GM12878 (cell line): ENCODE measurements around the gene BLTP3B. TPM values are rescaled to one million over a fixed set of nuclear protein-coding genes. Genes with fewer than 3 reads are reported as not detected.

ENCODE experiments used
- ATAC-seq: fragments of 200-7000 bp; cut with Tn5 transposase; 3 replicates; pipeline ENCODE4 v1.9.1; 2020; ENCODE audit warnings: mild to moderate bottlenecking, moderate library complexity
- BruUV-seq: library from RNA; stranded (reverse); fragments of 400-500 nt; replicated peaks from 2 replicates; lab custom pipeline; 2021; lab: Mats Ljungman, UMichigan
- CTCF ChIA-PET: fragments of 300-600 bp; sonication (Branson Sonifier 250); formaldehyde crosslinking; extraction: SDS; loops from one replicate; lab custom pipeline; 2021; ENCODE audit warnings: inconsistent platforms; lab: Yijun Ruan, JAX
- POLR2A ChIA-PET: fragments of 350-600 bp; formaldehyde crosslinking; extraction: SDS; loops from one replicate; lab custom pipeline; 2021; ENCODE audit warnings: inconsistent platforms; lab: Charles Lee
- RAD21 ChIA-PET: fragments of 300-600 bp; sonication (Branson Sonifier 250); formaldehyde crosslinking; loops from one replicate; lab custom pipeline; 2023; ENCODE audit warnings: antibody characterized with exemption; ENCODE audit not compliant: unreplicated experiment; lab: Charles Lee
- SMC1A ChIA-PET: fragments of 300-600 bp; sonication (Branson Sonifier 250); formaldehyde crosslinking; loops from one replicate; lab custom pipeline; 2023; ENCODE audit not compliant: unreplicated experiment, uncharacterized antibody; lab: Charles Lee
- DNase-seq: peaks from one replicate; pipeline ENCODE4 v3.0.0-alpha.2; 2011; ENCODE audit warnings: low read depth, low spot score
- FAIRE-seq: peaks from 3 replicates; lab custom pipeline; 2011; peaks lifted over from hg19 to GRCh38; lab: Jason Lieb, UNC
- H2AFZ ChIP-seq: 2 replicates; pipeline ENCODE4 v1.6.0; 2011; ENCODE audit warnings: low read depth, low read length, control low read depth; ENCODE audit not compliant: control insufficient read depth
- H3K27ac ChIP-seq: 2 replicates; pipeline ENCODE4 v1.5.1; 2011; ENCODE audit warnings: control low read depth; ENCODE audit not compliant: control insufficient read depth, insufficient read depth
- H3K27me3 ChIP-seq, 2 experiments: replicated peaks in 1 of 2; 2 replicates each; pipeline versions ENCODE4 v1.6.0 to v1.6.1; 2011; ENCODE audit warnings: low read length in 1 of 2; ENCODE audit not compliant: control insufficient read depth in 2 of 2, insufficient read depth in 2 of 2
- H3K36me3 ChIP-seq, 2 experiments: 2 replicates each; pipeline ENCODE4 v1.5.1; 2011; ENCODE audit warnings: low read length in 1 of 2; ENCODE audit not compliant: control insufficient read depth in 2 of 2, insufficient read depth in 2 of 2
- H3K4me1 ChIP-seq: 2 replicates; pipeline ENCODE4 v1.6.1; 2011; ENCODE audit warnings: mild to moderate bottlenecking, low read length, moderate library complexity, mixed read lengths; ENCODE audit not compliant: control insufficient read depth, insufficient read depth
- H3K4me2 ChIP-seq: 2 replicates; pipeline ENCODE4 v1.6.0; 2011; ENCODE audit warnings: control low read depth; ENCODE audit not compliant: control insufficient read depth, insufficient read depth
- H3K4me3 ChIP-seq: fragments of 200-600 bp; sonication (generic); 2 replicates; pipeline ENCODE4 v1.5.1; 2016
- H3K79me2 ChIP-seq: 2 replicates; pipeline ENCODE4 v1.6.0; 2011; ENCODE audit warnings: low read length; ENCODE audit not compliant: control insufficient read depth, insufficient read depth
- H3K9ac ChIP-seq: 2 replicates; pipeline ENCODE4 v1.8.0; 2011; ENCODE audit warnings: low read length, control low read depth, mixed read lengths; ENCODE audit not compliant: control insufficient read depth, insufficient read depth
- H3K9me3 ChIP-seq: replicated peaks from 3 replicates; pipeline ENCODE4 v1.5.1; 2011; ENCODE audit warnings: mild to moderate bottlenecking, low read length; ENCODE audit not compliant: control insufficient read depth, insufficient read depth
- H4K20me1 ChIP-seq: 2 replicates; pipeline ENCODE4 v1.6.0; 2011; ENCODE audit not compliant: control insufficient read depth, insufficient read depth
- ATF7 ChIP-seq: fragments of 450-650 bp; IDR thresholded peaks from 2 replicates; pipeline ENCODE4 v1.6.1; 2016; ENCODE audit warnings: low read depth, mild to moderate bottlenecking
- BACH1 ChIP-seq: fragments of 450-650 bp; IDR thresholded peaks from 2 replicates; pipeline ENCODE4 v1.6.1; 2017; ENCODE audit warnings: mild to moderate bottlenecking, borderline replicate concordance
- CBFB ChIP-seq: IDR thresholded peaks from 2 replicates; pipeline ENCODE4 v1.6.1; 2016; ENCODE audit warnings: antibody characterized with exemption, low read depth
- HDAC2 ChIP-seq: fragments of 200-600 bp; sonication (generic); IDR thresholded peaks from 2 replicates; pipeline ENCODE4 v1.6.1; 2017
- IRF3 ChIP-seq: fragments of 450-650 bp; IDR thresholded peaks from 2 replicates; pipeline ENCODE4 v1.6.1; 2014; ENCODE audit warnings: mild to moderate bottlenecking
- IRF4 ChIP-seq: IDR thresholded peaks from 2 replicates; pipeline ENCODE4 v1.6.1; 2011; ENCODE audit warnings: low read depth, low read length
- JUND ChIP-seq: IDR thresholded peaks from 2 replicates; pipeline ENCODE4 v1.6.1; 2012; ENCODE audit warnings: low read depth, mild to moderate bottlenecking, low read length, improper control_type of control experiment, moderate library complexity
- NFIC ChIP-seq: IDR thresholded peaks from 2 replicates; pipeline ENCODE4 v1.6.1; 2012; ENCODE audit warnings: low read depth, mild to moderate bottlenecking, inconsistent platforms, low read length, moderate library complexity
- SIN3A ChIP-seq: IDR thresholded peaks from 2 replicates; pipeline ENCODE4 v1.6.1; 2012; ENCODE audit warnings: low read depth, low read length, improper control_type of control experiment
- ZBED1 ChIP-seq: IDR thresholded peaks from 2 replicates; pipeline ENCODE4 v1.6.1; 2016; ENCODE audit warnings: borderline replicate concordance
- ZNF217 ChIP-seq: fragments of 450-650 bp; IDR thresholded peaks from 2 replicates; pipeline ENCODE4 v1.6.1; 2017; ENCODE audit warnings: antibody characterized with exemption, mild to moderate bottlenecking
- ZNF24 ChIP-seq: fragments of 450-650 bp; IDR thresholded peaks from 2 replicates; pipeline ENCODE4 v1.6.1; 2017; ENCODE audit warnings: antibody characterized with exemption, mild to moderate bottlenecking
- ZNF622 ChIP-seq: fragments of 450-650 bp; IDR thresholded peaks from 2 replicates; pipeline ENCODE4 v1.6.1; 2017; ENCODE audit warnings: mild to moderate bottlenecking, inconsistent platforms
- WGBS: methylation state at CpG from one replicate; pipeline ENCODE4 v1.1.6; 2016; ENCODE audit warnings: low lambda C conversion rate; ENCODE audit not compliant: insufficient replicate concordance, insufficient coverage; ENCODE audit errors: missing lambda C conversion rate; 5-methylcytosine and 5-hydroxymethylcytosine counted together
- in situ Hi-C: fragments of 300-500 bp; cut with MboI; formaldehyde crosslinking; loops from 9 replicates; pipeline ENCODE4 v1.14.3; 2018; ENCODE audit warnings: mixed read lengths
- intact Hi-C: fragments of 100-400 bp; cut with micrococcal nuclease; formaldehyde crosslinking; loops from one replicate; pipeline ENCODE4 v1.14.2; 2022; ENCODE audit not compliant: unreplicated experiment
- polyA plus RNA-seq, 11 experiments: library from polyadenylated mRNA; depleted of rRNA in 4 of 11; unstranded in 6 of 11; stranded (reverse) in 5 of 11; fragments of >200 nt; fragmentation: Nextera tagmentation in 4 of 11; fragmentation: Illumina TruSeq in 1 of 11; extraction: Ambion mirVana in 4 of 11; extraction: Trizol in 1 of 11; gene quantifications; 1 replicate in 1 of 11; 2 replicates in 10 of 11; pipeline versions ENCODE4 v1.2.1 to v1.2.3, GENCODE V29; 2011 to 2016; ENCODE audit warnings: inconsistent platforms in 2 of 11, missing spikeins in 2 of 11, low read depth in 1 of 11
- total RNA-seq, 4 experiments: library from RNA; depleted of rRNA in 3 of 4; stranded (reverse); fragments of >200 nt in 3 of 4; fragmentation: Illumina TruSeq in 1 of 4; extraction: Trizol in 1 of 4; gene quantifications; 2 replicates each; pipeline versions ENCODE4 v1.2.1 to v1.2.3, GENCODE V29; 2013 to 2021

Gene BLTP3B
- total and polyA plus RNA-seq, 10 of the 15 experiments (the other 5 are each of a cell fraction or from before 2014, with no cell fraction given): 3.6 to 23.6 (median 17.0) TPM

- H2AFZ ChIP-seq: no peak overlapping the region
- H3K4me1 ChIP-seq: 0 out of 2 replicates have a peak, but pooled peaks cover 3% of the 10 kb centered on the region
- no peaks in the 10 kb centered on the region for H3K36me3 ChIP-seq
- 77% methylated on average over 8 of the region's 8 CpGs for WGBS
- H4K20me1 ChIP-seq: no peaks in the 10 kb centered on the region
- H3K4me3 ChIP-seq: no peak overlapping the region
- POLR2A ChIA-PET: no interaction called here
- no peak overlapping the region for H3K27ac ChIP-seq
- DNase-seq (no peak), FAIRE-seq (no peak), ATAC-seq (no peak)
- SMC1A ChIA-PET: no interaction called here
- H3K9ac ChIP-seq: no peak overlapping the region
- TF ChIP-seq CBFB (no peak), SIN3A (no peak), IRF4 (no peak), ZBED1 (no peak), ZNF24 (no peak), ZNF217 (no peak), ZNF622 (no peak), ATF7 (no peak), BACH1 (no peak), IRF3 (no peak), JUND (no peak), NFIC (no peak), HDAC2 (no peak)
- H3K79me2 ChIP-seq: no peaks in the 10 kb centered on the region
- CTCF ChIA-PET: interaction anchor here (0.6 to 1.1 kb wide), 2 partner anchors 29 to 398 kb away, joined by 3 to 5 read pairs; no protein-coding TSS in a partner anchor
- BruUV-seq: no TSS peak
- no peaks in the 10 kb centered on the region for H3K9me3 ChIP-seq
- H3K4me2 ChIP-seq: no peak overlapping the region
- intact Hi-C loops (loop anchor here (10.0 kb wide), 1 partner anchor 397 kb away; no protein-coding TSS in a partner anchor), in situ Hi-C loops (no loop called here)
- no peaks in the 10 kb centered on the region for H3K27me3 ChIP-seq
- RAD21 ChIA-PET: no interaction called here
Measured at GRCh38 chr12:100157427-100157821, 14.8 kb upstream of the BLTP3B start.
